Astrocyte (in vitro differentiated cells and primary cell): ENCODE measurements around the gene CACNB4.

Experiments used
- EZH2 ChIP-seq: IDR thresholded peaks from 2 replicates; pipeline ENCODE4 v1.6.1; 2012; ENCODE audit warnings: mild to moderate bottlenecking, low read length, inconsistent platforms; ENCODE audit not compliant: insufficient read depth
- TF ChIP-seq, protein P1 (sequence below): IDR thresholded peaks from 2 replicates; pipeline ENCODE4 v1.5.1; 2011; ENCODE audit warnings: low read depth, mild to moderate bottlenecking, inconsistent platforms, low read length, moderate library complexity; ENCODE audit not compliant: insufficient read depth

DNA sequence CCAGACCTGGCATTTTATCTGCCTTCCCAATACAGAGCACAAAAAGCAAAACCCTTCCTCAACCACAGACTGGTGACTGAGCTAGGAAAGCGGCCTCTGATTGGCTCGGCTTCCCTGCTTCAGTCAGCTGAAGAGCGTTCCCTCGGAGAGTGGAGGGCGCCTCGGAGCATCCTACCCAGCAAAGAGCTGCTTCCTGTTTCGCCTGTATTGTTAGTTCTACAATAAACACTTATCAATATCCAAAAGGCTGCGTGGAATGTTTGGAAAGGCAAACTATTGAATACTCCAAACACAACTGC, 125.0 kb downstream of the CACNB4 start:
- TF ChIP-seq, protein P1, sequence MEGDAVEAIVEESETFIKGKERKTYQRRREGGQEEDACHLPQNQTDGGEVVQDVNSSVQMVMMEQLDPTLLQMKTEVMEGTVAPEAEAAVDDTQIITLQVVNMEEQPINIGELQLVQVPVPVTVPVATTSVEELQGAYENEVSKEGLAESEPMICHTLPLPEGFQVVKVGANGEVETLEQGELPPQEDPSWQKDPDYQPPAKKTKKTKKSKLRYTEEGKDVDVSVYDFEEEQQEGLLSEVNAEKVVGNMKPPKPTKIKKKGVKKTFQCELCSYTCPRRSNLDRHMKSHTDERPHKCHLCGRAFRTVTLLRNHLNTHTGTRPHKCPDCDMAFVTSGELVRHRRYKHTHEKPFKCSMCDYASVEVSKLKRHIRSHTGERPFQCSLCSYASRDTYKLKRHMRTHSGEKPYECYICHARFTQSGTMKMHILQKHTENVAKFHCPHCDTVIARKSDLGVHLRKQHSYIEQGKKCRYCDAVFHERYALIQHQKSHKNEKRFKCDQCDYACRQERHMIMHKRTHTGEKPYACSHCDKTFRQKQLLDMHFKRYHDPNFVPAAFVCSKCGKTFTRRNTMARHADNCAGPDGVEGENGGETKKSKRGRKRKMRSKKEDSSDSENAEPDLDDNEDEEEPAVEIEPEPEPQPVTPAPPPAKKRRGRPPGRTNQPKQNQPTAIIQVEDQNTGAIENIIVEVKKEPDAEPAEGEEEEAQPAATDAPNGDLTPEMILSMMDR: no peak
- TF ChIP-seq EZH2: no peak
